H9 (cell line): Measurements from ENCODE around the gene NID1. TPM values are rescaled to one million over a fixed set of nuclear protein-coding genes. Genes with fewer than 3 reads are reported as not detected.
A peak's percentile ranks its signal among the peaks of the same experiment; 100 is the strongest.

Experiments
- DNase-seq: peaks from one replicate; pipeline ENCODE4 v3.0.0-alpha.2; 2017
- H2AFZ ChIP-seq: one replicate; pipeline ENCODE4 v1.6.1; 2013; ENCODE audit warnings: mild to moderate bottlenecking, low read length, control low read depth, moderate library complexity
- H2AK5ac ChIP-seq: 2 replicates; pipeline ENCODE4 v1.6.1; 2013; ENCODE audit warnings: low read length, control low read depth, mixed read lengths; ENCODE audit not compliant: insufficient read length
- H2BK120ac ChIP-seq: one replicate; pipeline ENCODE4 v1.6.1; 2013; ENCODE audit warnings: low read depth, mild to moderate bottlenecking, low read length, control low read depth, inconsistent platforms; ENCODE audit not compliant: poor library complexity, severe bottlenecking
- H2BK12ac ChIP-seq: 2 replicates; pipeline ENCODE4 v1.6.1; 2013; ENCODE audit warnings: low read length, control low read depth, mixed read lengths, low read depth; ENCODE audit not compliant: insufficient read length
- H2BK15ac ChIP-seq: 2 replicates; pipeline ENCODE4 v1.6.1; 2013; ENCODE audit warnings: low read depth, low read length, control low read depth
- H2BK20ac ChIP-seq: one replicate; pipeline ENCODE4 v1.6.1; 2013; ENCODE audit warnings: low read depth, mild to moderate bottlenecking, low read length, control low read depth, inconsistent platforms; ENCODE audit not compliant: poor library complexity, severe bottlenecking
- H2BK5ac ChIP-seq: 2 replicates; pipeline ENCODE4 v1.6.1; 2013; ENCODE audit warnings: low read length, control low read depth, mixed read lengths; ENCODE audit not compliant: insufficient read length
- H3K14ac ChIP-seq: 2 replicates; pipeline ENCODE4 v1.6.1; 2013; ENCODE audit warnings: low read length, control low read depth; ENCODE audit not compliant: insufficient read depth
- H3K18ac ChIP-seq: 2 replicates; pipeline ENCODE4 v1.6.1; 2013; ENCODE audit warnings: low read depth, mild to moderate bottlenecking, mixed read lengths, low read length, control low read depth; ENCODE audit not compliant: insufficient read length
- H3K23ac ChIP-seq: 2 replicates; pipeline ENCODE4 v1.6.1; 2013; ENCODE audit warnings: low read length, control low read depth, mixed read lengths, low read depth; ENCODE audit not compliant: insufficient read length
- H3K23me2 ChIP-seq: 2 replicates; pipeline ENCODE4 v1.6.1; 2013; ENCODE audit warnings: low read depth, mild to moderate bottlenecking, mixed read lengths, low read length, control low read depth; ENCODE audit not compliant: insufficient read length, poor library complexity, severe bottlenecking
- H3K27ac ChIP-seq: 2 replicates; pipeline ENCODE4 v1.5.1; 2013; ENCODE audit warnings: low read length, control low read depth, mixed read lengths, low read depth; ENCODE audit not compliant: insufficient read length
- H3K27me3 ChIP-seq: 2 replicates; pipeline ENCODE4 v1.6.1; 2013; ENCODE audit warnings: low read length, control low read depth, inconsistent platforms; ENCODE audit not compliant: insufficient read depth
- H3K4ac ChIP-seq: 2 replicates; pipeline ENCODE4 v1.6.1; 2013; ENCODE audit warnings: low read depth, mild to moderate bottlenecking, control low read depth, inconsistent platforms, low read length, moderate library complexity
- H3K4me1 ChIP-seq: 2 replicates; pipeline ENCODE4 v1.6.1; 2013; ENCODE audit warnings: low read length, control low read depth, inconsistent platforms; ENCODE audit not compliant: insufficient read depth
- H3K4me2 ChIP-seq: 2 replicates; pipeline ENCODE4 v1.6.1; 2013; ENCODE audit warnings: low read length, control low read depth, mixed read lengths; ENCODE audit not compliant: insufficient read length, insufficient read depth
- H3K56ac ChIP-seq: 2 replicates; pipeline ENCODE4 v1.6.1; 2013; ENCODE audit warnings: low read depth, mild to moderate bottlenecking, mixed read lengths, low read length, control low read depth; ENCODE audit not compliant: insufficient read length
- H3K79me1 ChIP-seq: 2 replicates; pipeline ENCODE4 v1.6.1; 2013; ENCODE audit warnings: low read depth, mild to moderate bottlenecking, moderate library complexity, low read length, control low read depth, inconsistent platforms; ENCODE audit not compliant: insufficient read depth, poor library complexity, severe bottlenecking
- H3K79me2 ChIP-seq: 2 replicates; pipeline ENCODE4 v1.6.1; 2013; ENCODE audit warnings: low read length, control low read depth, inconsistent platforms; ENCODE audit not compliant: insufficient read depth
- H3K9ac ChIP-seq: 2 replicates; pipeline ENCODE4 v1.6.1; 2013; ENCODE audit warnings: low read length, control low read depth, mixed read lengths; ENCODE audit not compliant: insufficient read length; ENCODE audit errors: extremely low read depth
- H3K9me3 ChIP-seq: one replicate; pipeline ENCODE4 v1.6.1; 2013; ENCODE audit warnings: low read depth, low read length, inconsistent platforms; ENCODE audit not compliant: control insufficient read depth
- H3T11ph ChIP-seq: one replicate; pipeline ENCODE4 v1.6.1; 2013; ENCODE audit warnings: mild to moderate bottlenecking, low read length, control low read depth, inconsistent platforms
- H4K20me1 ChIP-seq: one replicate; pipeline ENCODE4 v1.6.1; 2013; ENCODE audit not compliant: control insufficient read depth, insufficient read length, insufficient read depth
- H4K5ac ChIP-seq: 2 replicates; pipeline ENCODE4 v1.6.1; 2013; ENCODE audit warnings: low read depth, mild to moderate bottlenecking, mixed read lengths, low read length, control low read depth; ENCODE audit not compliant: insufficient read length
- H4K8ac ChIP-seq: replicated peaks from 2 replicates; pipeline ENCODE4 v1.6.1; 2013; ENCODE audit warnings: low read length, control low read depth, mixed read lengths, low read depth; ENCODE audit not compliant: insufficient read length
- H4K91ac ChIP-seq: 2 replicates; pipeline ENCODE4 v1.6.1; 2013; ENCODE audit warnings: low read depth, mild to moderate bottlenecking, moderate library complexity, mixed read lengths, low read length, control low read depth; ENCODE audit not compliant: insufficient read length
- H3K27ac Mint-ChIP-seq, 3 experiments: 2 replicates in 2 of 3; 3 replicates in 1 of 3; pipeline ENCODE4 v1.8.0; 2020 to 2021; ENCODE audit warnings: mixed read lengths in 3 of 3, mild to moderate bottlenecking in 1 of 3, moderate library complexity in 1 of 3
- H3K27me3 Mint-ChIP-seq: 2 replicates; pipeline ENCODE4 v1.8.0; 2021; ENCODE audit warnings: low read depth, mild to moderate bottlenecking, moderate library complexity, mixed read lengths
- H3K36me3 Mint-ChIP-seq, 3 experiments: 2 replicates in 2 of 3; 3 replicates in 1 of 3; pipeline ENCODE4 v1.8.0; 2020 to 2021; ENCODE audit warnings: low read depth in 3 of 3, mixed read lengths in 3 of 3; ENCODE audit not compliant: insufficient read depth in 1 of 3
- H3K4me1 Mint-ChIP-seq, 2 experiments: 2 replicates each; pipeline ENCODE4 v1.8.0; 2020; ENCODE audit warnings: mixed read lengths in 2 of 2
- H3K4me3 Mint-ChIP-seq, 2 experiments: 2 replicates in 1 of 2; 3 replicates in 1 of 2; pipeline ENCODE4 v1.8.0; 2020 to 2021; ENCODE audit warnings: mild to moderate bottlenecking in 2 of 2, mixed read lengths in 2 of 2, moderate library complexity in 1 of 2
- H3K9me3 Mint-ChIP-seq, 2 experiments: 2 replicates in 1 of 2; 3 replicates in 1 of 2; pipeline ENCODE4 v1.8.0; 2020; ENCODE audit warnings: mild to moderate bottlenecking in 2 of 2, mixed read lengths in 2 of 2, moderate library complexity in 1 of 2
- CTCF ChIP-seq: fragments of 200-600 bp; sonication (generic); conservative IDR thresholded peaks from 3 replicates; pipeline ENCODE4 v1.8.0; 2021; ENCODE audit warnings: antibody characterized with exemption, mild to moderate bottlenecking
- WGBS: extraction: QIAGEN DNeasy Blood & Tissue Kit; methylation state at CpG from one replicate; pipeline ENCODE4 v1.1.7; 2013; ENCODE audit warnings: missing lambda C conversion rate, low lambda C conversion rate, mixed read lengths; ENCODE audit not compliant: insufficient read length; ENCODE audit errors: extremely low coverage; 5-methylcytosine and 5-hydroxymethylcytosine counted together
- total RNA-seq: library from RNA; stranded (reverse); gene quantifications from 2 replicates; pipeline ENCODE4 v1.2.1, GENCODE V29; 2021

Gene NID1
- total RNA-seq, 1 experiment from 2014 or later, result 28.5 TPM

- H3K27ac ChIP-seq, result no peak overlapping the region
- whole genome bisulfite sequencing, result 100% methylated on average over 1 of the region's 3 CpGs
These were observed 31.0 kb upstream of the NID1 start for GRCh38 chr1:236095705-236096520.

More at GRCh38 chr1:236095705-236096520, 31.0 kb upstream of the NID1 start:
- Histone ChIP-seq H3K27me3 (no peaks in the 10 kb centered on the region), H3K56ac (no peak overlapping the region), H3K9me3 (no peaks in the 10 kb centered on the region), H4K20me1 (no peaks in the 10 kb centered on the region), H2BK5ac (no peak overlapping the region), H3K18ac (no peak overlapping the region), H3K9ac (no peak overlapping the region), H3T11ph (no peak overlapping the region), H3K79me2 (no peaks in the 10 kb centered on the region), H2BK12ac (no peak overlapping the region), H2BK120ac (no peak overlapping the region), H3K23ac (no peak overlapping the region), H3K23me2 (no peaks in the 10 kb centered on the region), H3K4ac (no peak overlapping the region), H2BK15ac (no peak overlapping the region), H3K14ac (no peak overlapping the region), H2BK20ac (no peak overlapping the region), H2AK5ac (no peak overlapping the region), H3K4me1 (no peaks in the 10 kb centered on the region), H3K79me1 (no peaks in the 10 kb centered on the region), H4K5ac (no peak overlapping the region), H2AFZ (no peak overlapping the region), H3K4me2 (no peak overlapping the region), H4K8ac (no peak overlapping the region), H4K91ac (no peak overlapping the region)
- peak overlapping the region in 1 of 3 experiments; percentile 44; a peak in 1 of 7 replicates for H3K27ac Mint-ChIP-seq
- TF ChIP-seq CTCF, result no peak
- peaks cover 7 to 8% (median 7%) of the 10 kb centered on the region in 3 experiments for H3K36me3 Mint-ChIP-seq
- DNase-seq, result no peak
- no peak overlapping the region for H3K4me3 Mint-ChIP-seq
- H3K9me3 Mint-ChIP-seq, result peaks cover 11 to 18% of the 10 kb centered on the region in 2 experiments; a peak in 4 of 5 replicates
- H3K4me1 Mint-ChIP-seq, result 0 out of 4 replicates have a peak, but pooled peaks cover 0 to 2% of the 10 kb centered on the region in 2 experiments
- H3K27me3 Mint-ChIP-seq, result peaks cover 2% of the 10 kb centered on the region; the same call in 1 of the 2 replicates
